Brain microvascular endothelial cell (primary cell): Measurements from ENCODE around the gene DNAH10.

ENCODE experiments used
- DNase-seq: peaks from one replicate; pipeline ENCODE4 v3.0.0-alpha.2; 2020
- H3K27ac ChIP-seq: fragments of 250-450 bp; sonication (Bioruptor Pico); 2 replicates; pipeline ENCODE4 v1.5.1; 2020; ENCODE audit warnings: mild to moderate bottlenecking, moderate library complexity
- H3K27me3 ChIP-seq: fragments of 250-450 bp; sonication (Bioruptor Pico); replicated peaks from 2 replicates; pipeline ENCODE4 v1.5.1; 2020; ENCODE audit warnings: mild to moderate bottlenecking
- H3K36me3 ChIP-seq: fragments of 250-450 bp; sonication (Bioruptor Pico); replicated peaks from 2 replicates; pipeline ENCODE4 v1.5.1; 2020; ENCODE audit warnings: mild to moderate bottlenecking
- H3K4me3 ChIP-seq: 2 replicates; pipeline ENCODE4 v1.5.1; 2011; ENCODE audit warnings: low read depth, mild to moderate bottlenecking, control low read depth, low read length, moderate library complexity
- CTCF ChIP-seq: IDR thresholded peaks from 2 replicates; pipeline ENCODE4 v1.5.1; 2011; ENCODE audit warnings: low read depth, mild to moderate bottlenecking, moderate library complexity, low read length, control low read depth, inconsistent platforms; ENCODE audit errors: missing control alignments
- in situ Hi-C: cut with HindIII; loops from 2 replicates; pipeline ENCODE4 v1.10.0; 2017; ENCODE audit warnings: low sequenced_read_pairs, low pct_ligation_motif_present

Gene DNAH10

GRCh38 chr12:123847019-123847418, 84.9 kb downstream of the DNAH10 start:
- no peaks in the 10 kb centered on the region for H3K36me3 ChIP-seq
- H3K27me3 ChIP-seq = no peaks in the 10 kb centered on the region
- TF ChIP-seq CTCF = no peak
- DNase-seq = no peak
- no peak overlapping the region for H3K27ac ChIP-seq
- H3K4me3 ChIP-seq = no peak overlapping the region
- in situ Hi-C loops = no loop called here

DNA sequence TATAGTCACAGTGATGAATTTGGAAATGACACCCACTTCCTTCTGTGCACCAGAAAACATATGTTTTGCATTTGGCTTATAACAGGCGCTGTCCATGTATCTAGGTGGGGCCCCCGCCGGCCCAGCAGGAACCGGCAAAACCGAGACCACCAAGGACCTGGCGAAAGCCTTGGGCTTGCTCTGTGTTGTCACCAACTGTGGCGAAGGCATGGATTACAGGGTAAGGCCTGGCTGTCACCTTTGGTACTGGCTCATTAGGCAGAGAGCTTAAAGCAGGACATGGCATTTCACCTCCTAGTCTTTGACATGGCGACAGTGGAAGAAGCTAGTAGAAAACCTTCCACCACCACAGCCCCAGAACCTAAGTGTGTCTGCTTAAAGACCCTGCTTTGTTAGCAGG, 85.8 kb downstream of the DNAH10 start:
- no peaks in the 10 kb centered on the region for H3K27me3 ChIP-seq
- in situ Hi-C loops = no loop called here
- TF ChIP-seq CTCF = no peak
- H3K27ac ChIP-seq = no peak overlapping the region
- DNase-seq = no peak
- no peaks in the 10 kb centered on the region for H3K36me3 ChIP-seq
- H3K4me3 ChIP-seq = no peak overlapping the region

GRCh38 chr12:123849517-123849916, 87.4 kb downstream of the DNAH10 start:
- in situ Hi-C loops = no loop called here
- Histone ChIP-seq H3K27me3 (no peaks in the 10 kb centered on the region), H3K27ac (no peak overlapping the region), H3K36me3 (no peaks in the 10 kb centered on the region), H3K4me3 (no peak overlapping the region)
- DNase-seq = no peak
- TF ChIP-seq CTCF = no peak

GRCh38 chr12:123850246-123851134, 88.4 kb downstream of the DNAH10 start:
- no peak for TF ChIP-seq CTCF
- no peaks in the 10 kb centered on the region for H3K36me3 ChIP-seq
- H3K27ac ChIP-seq = no peak overlapping the region
- in situ Hi-C loops = no loop called here
- H3K27me3 ChIP-seq = no peaks in the 10 kb centered on the region
- DNase-seq = no peak
- H3K4me3 ChIP-seq = no peak overlapping the region

- no peak for TF ChIP-seq CTCF
- no peaks in the 10 kb centered on the region for H3K36me3 ChIP-seq
- no peak for DNase-seq
- H3K27me3 ChIP-seq = no peaks in the 10 kb centered on the region
- no peak overlapping the region for H3K27ac ChIP-seq
- H3K4me3 ChIP-seq = no peak overlapping the region
- in situ Hi-C loops = no loop called here
Observed at GRCh38 chr12:123853396-123854070, 91.4 kb downstream of the DNAH10 start.
